Adipocyte (in vitro differentiated cells): ENCODE data around the gene LDLRAD3.

Experiments used
- DNase-seq: peaks from one replicate; pipeline ENCODE4 v3.0.0-alpha.2; 2015; ENCODE audit warnings: low read depth
- H3K27me3 ChIP-seq: replicated peaks from 2 replicates; pipeline ENCODE4 v1.7.0; 2013; ENCODE audit warnings: mild to moderate bottlenecking, low read length, moderate library complexity; ENCODE audit not compliant: control insufficient read depth, insufficient read depth
- H3K36me3 ChIP-seq: 2 replicates; pipeline ENCODE4 v1.7.0; 2013; ENCODE audit warnings: low read length, mild to moderate bottlenecking, moderate library complexity; ENCODE audit not compliant: control insufficient read depth, insufficient read depth, severe bottlenecking
- H3K4me1 ChIP-seq: 2 replicates; pipeline ENCODE4 v1.7.0; 2013; ENCODE audit warnings: mild to moderate bottlenecking, low read length, moderate library complexity; ENCODE audit not compliant: control insufficient read depth, insufficient read depth
- H3K4me3 ChIP-seq: 2 replicates; pipeline ENCODE4 v1.7.0; 2013; ENCODE audit warnings: mild to moderate bottlenecking, low read length, moderate library complexity
- H3K9ac ChIP-seq: 2 replicates; pipeline ENCODE4 v1.7.0; 2013; ENCODE audit warnings: mild to moderate bottlenecking, low read length, moderate library complexity
- H3K9me3 ChIP-seq: 2 replicates; pipeline ENCODE4 v1.7.0; 2013; ENCODE audit warnings: mild to moderate bottlenecking, low read length, moderate library complexity; ENCODE audit not compliant: control insufficient read depth

Gene LDLRAD3

GRCh38 chr11:36127550-36127949 lies 183.7 kb downstream of the LDLRAD3 start:
- H3K9me3 ChIP-seq: no peaks in the 10 kb centered on the region

GRCh38 chr11:36129955-36130354 lies 186.1 kb downstream of the LDLRAD3 start:
- Histone ChIP-seq H3K4me1 (peaks cover 4% of the 10 kb centered on the region), H3K9me3 (no peaks in the 10 kb centered on the region), H3K36me3 (no peaks in the 10 kb centered on the region), H3K9ac (no peak overlapping the region), H3K4me3 (no peak overlapping the region), H3K27me3 (no peaks in the 10 kb centered on the region)
- no peak for DNase-seq

More at GRCh38 chr11:36127550-36127949, 183.7 kb downstream of the LDLRAD3 start:
- Histone ChIP-seq H3K27me3 (no peaks in the 10 kb centered on the region), H3K36me3 (no peaks in the 10 kb centered on the region), H3K4me3 (no peak overlapping the region), H3K9ac (no peak overlapping the region), H3K4me1 (peaks cover 4% of the 10 kb centered on the region)
- DNase-seq: no peak

GRCh38 chr11:36130401-36130800 lies 186.5 kb downstream of the LDLRAD3 start:
- Histone ChIP-seq H3K9me3 (no peaks in the 10 kb centered on the region), H3K36me3 (no peaks in the 10 kb centered on the region), H3K9ac (no peak overlapping the region), H3K27me3 (no peaks in the 10 kb centered on the region), H3K4me1 (peaks cover 4% of the 10 kb centered on the region), H3K4me3 (no peak overlapping the region)
- no peak for DNase-seq

- H3K36me3 ChIP-seq: no peaks in the 10 kb centered on the region
- no peaks in the 10 kb centered on the region for H3K27me3 ChIP-seq
- peaks cover 4% of the 10 kb centered on the region for H3K4me1 ChIP-seq
- H3K9me3 ChIP-seq: no peaks in the 10 kb centered on the region
- peak; percentile 81 for DNase-seq
- H3K4me3 ChIP-seq: no peak overlapping the region
- peak overlapping the region; percentile 26 for H3K9ac ChIP-seq
These were observed 188.0 kb downstream of the LDLRAD3 start for GRCh38 chr11:36131721-36132397.

GRCh38 chr11:36132940-36133339 lies 189.1 kb downstream of the LDLRAD3 start:
- Histone ChIP-seq H3K36me3 (no peaks in the 10 kb centered on the region), H3K9ac (no peak overlapping the region), H3K4me3 (no peak overlapping the region)

GRCh38 chr11:36135076-36135475 lies 191.2 kb downstream of the LDLRAD3 start:
- H3K4me1 ChIP-seq: peaks cover 4% of the 10 kb centered on the region
- no peak for DNase-seq
- H3K9ac ChIP-seq: no peak overlapping the region

More at GRCh38 chr11:36132940-36133339, 189.1 kb downstream of the LDLRAD3 start:
- DNase-seq: no peak
- H3K4me1 ChIP-seq: peaks cover 4% of the 10 kb centered on the region
- H3K27me3 ChIP-seq: no peaks in the 10 kb centered on the region
- no peaks in the 10 kb centered on the region for H3K9me3 ChIP-seq

GRCh38 chr11:36139767-36140166 lies 195.9 kb downstream of the LDLRAD3 start:
- Histone ChIP-seq H3K9ac (no peak overlapping the region), H3K27me3 (no peaks in the 10 kb centered on the region), H3K4me1 (no peaks in the 10 kb centered on the region), H3K36me3 (no peaks in the 10 kb centered on the region), H3K4me3 (no peak overlapping the region), H3K9me3 (no peaks in the 10 kb centered on the region)
- DNase-seq: no peak

More at GRCh38 chr11:36135076-36135475, 191.2 kb downstream of the LDLRAD3 start:
- no peak overlapping the region for H3K4me3 ChIP-seq
- no peaks in the 10 kb centered on the region for H3K9me3 ChIP-seq
- no peaks in the 10 kb centered on the region for H3K36me3 ChIP-seq
- no peaks in the 10 kb centered on the region for H3K27me3 ChIP-seq

GRCh38 chr11:36141196-36141953 lies 197.5 kb downstream of the LDLRAD3 start:
- no peak overlapping the region for H3K4me3 ChIP-seq
- no peak for DNase-seq
- H3K4me1 ChIP-seq: no peaks in the 10 kb centered on the region
- H3K9me3 ChIP-seq: no peaks in the 10 kb centered on the region
- no peaks in the 10 kb centered on the region for H3K36me3 ChIP-seq
- no peaks in the 10 kb centered on the region for H3K27me3 ChIP-seq
- no peak overlapping the region for H3K9ac ChIP-seq

GRCh38 chr11:36141956-36142355 lies 198.1 kb downstream of the LDLRAD3 start:
- H3K36me3 ChIP-seq: no peaks in the 10 kb centered on the region
- H3K4me1 ChIP-seq: no peaks in the 10 kb centered on the region
- H3K27me3 ChIP-seq: no peaks in the 10 kb centered on the region
- no peak overlapping the region for H3K9ac ChIP-seq
- H3K9me3 ChIP-seq: no peaks in the 10 kb centered on the region
- DNase-seq: no peak
- H3K4me3 ChIP-seq: no peak overlapping the region

- Histone ChIP-seq H3K4me1 (peaks cover under 1% of the 10 kb centered on the region), H3K9me3 (no peaks in the 10 kb centered on the region)
- DNase-seq: no peak
These were observed 198.6 kb downstream of the LDLRAD3 start for GRCh38 chr11:36142439-36142838.

GRCh38 chr11:36142879-36143278 lies 199.0 kb downstream of the LDLRAD3 start:
- H3K4me3 ChIP-seq: no peak overlapping the region
- no peaks in the 10 kb centered on the region for H3K9me3 ChIP-seq
- DNase-seq: no peak
- no peaks in the 10 kb centered on the region for H3K36me3 ChIP-seq
- no peaks in the 10 kb centered on the region for H3K27me3 ChIP-seq
- H3K4me1 ChIP-seq: peaks cover 3% of the 10 kb centered on the region
- H3K9ac ChIP-seq: no peak overlapping the region

More at GRCh38 chr11:36142439-36142838, 198.6 kb downstream of the LDLRAD3 start:
- Histone ChIP-seq H3K27me3 (no peaks in the 10 kb centered on the region), H3K9ac (no peak overlapping the region), H3K36me3 (no peaks in the 10 kb centered on the region), H3K4me3 (no peak overlapping the region)
